ENCODE measurements around the gene SMAD2.

DNA sequence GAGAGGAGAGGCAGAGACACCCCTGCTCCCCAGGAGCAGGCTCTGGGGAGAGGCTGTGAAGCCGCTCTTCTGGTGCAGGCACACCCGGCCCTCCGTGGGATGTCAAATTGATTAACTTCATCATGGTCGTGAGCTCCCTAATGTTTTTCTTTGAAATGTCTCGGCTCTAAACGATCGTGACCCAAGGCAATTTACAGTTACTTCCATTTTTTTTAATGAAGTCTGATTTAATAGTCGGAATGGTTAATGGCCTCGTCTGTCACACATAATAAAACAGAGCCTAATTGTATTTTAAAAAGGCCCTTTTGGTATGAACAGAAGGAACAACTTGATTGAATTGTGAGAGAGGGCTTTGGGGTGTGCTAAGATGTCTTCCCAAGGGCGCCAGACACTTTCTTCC is 130.2 kb downstream of the SMAD2 start:
- TF ChIP-seq, protein P1, sequence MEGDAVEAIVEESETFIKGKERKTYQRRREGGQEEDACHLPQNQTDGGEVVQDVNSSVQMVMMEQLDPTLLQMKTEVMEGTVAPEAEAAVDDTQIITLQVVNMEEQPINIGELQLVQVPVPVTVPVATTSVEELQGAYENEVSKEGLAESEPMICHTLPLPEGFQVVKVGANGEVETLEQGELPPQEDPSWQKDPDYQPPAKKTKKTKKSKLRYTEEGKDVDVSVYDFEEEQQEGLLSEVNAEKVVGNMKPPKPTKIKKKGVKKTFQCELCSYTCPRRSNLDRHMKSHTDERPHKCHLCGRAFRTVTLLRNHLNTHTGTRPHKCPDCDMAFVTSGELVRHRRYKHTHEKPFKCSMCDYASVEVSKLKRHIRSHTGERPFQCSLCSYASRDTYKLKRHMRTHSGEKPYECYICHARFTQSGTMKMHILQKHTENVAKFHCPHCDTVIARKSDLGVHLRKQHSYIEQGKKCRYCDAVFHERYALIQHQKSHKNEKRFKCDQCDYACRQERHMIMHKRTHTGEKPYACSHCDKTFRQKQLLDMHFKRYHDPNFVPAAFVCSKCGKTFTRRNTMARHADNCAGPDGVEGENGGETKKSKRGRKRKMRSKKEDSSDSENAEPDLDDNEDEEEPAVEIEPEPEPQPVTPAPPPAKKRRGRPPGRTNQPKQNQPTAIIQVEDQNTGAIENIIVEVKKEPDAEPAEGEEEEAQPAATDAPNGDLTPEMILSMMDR (IDR thresholded peaks at IDR 0.05): no peak
- no peak for TF ChIP-seq POLR2A (IDR thresholded peaks at IDR 0.05)

Measured in esophagus squamous epithelium (tissue), 4 donors.